ENCODE measurements around the gene LYVE1.

The LYVE1 gene

GRCh38 chr11:10592331-10592730 is 23.9 kb upstream of the LYVE1 start:
- no peak for DNase-seq (ENCODE audit: low read depth, low spot score)

DNA sequence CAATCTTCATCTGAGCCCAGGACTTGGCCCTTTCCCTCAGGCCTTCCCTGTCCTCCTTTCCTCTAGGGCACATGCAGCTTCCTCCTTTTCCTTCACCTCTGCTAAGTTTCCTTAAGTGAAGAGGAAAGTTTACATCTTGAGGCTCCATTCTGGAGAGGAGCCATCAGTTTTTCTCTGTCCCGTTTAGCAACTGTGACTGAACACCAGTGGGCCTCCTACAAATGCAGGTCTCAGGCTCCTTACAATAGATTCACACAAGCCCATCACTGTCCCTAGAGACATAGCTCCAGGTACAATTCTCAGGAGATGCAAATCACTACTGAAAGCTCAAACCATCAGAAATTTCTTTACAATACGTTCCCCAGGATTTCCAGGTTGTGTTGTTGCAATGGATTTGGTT is 23.3 kb upstream of the LYVE1 start:
- no peak for DNase-seq (ENCODE audit: low read depth, low spot score)

- DNase-seq (ENCODE audit: low read depth, low spot score): no peak
These were observed 21.9 kb upstream of the LYVE1 start for GRCh38 chr11:10590218-10590915.

- DNase-seq (ENCODE audit: low read depth, low spot score): no peak
These were observed 20.4 kb upstream of the LYVE1 start for GRCh38 chr11:10588904-10589303.

DNA sequence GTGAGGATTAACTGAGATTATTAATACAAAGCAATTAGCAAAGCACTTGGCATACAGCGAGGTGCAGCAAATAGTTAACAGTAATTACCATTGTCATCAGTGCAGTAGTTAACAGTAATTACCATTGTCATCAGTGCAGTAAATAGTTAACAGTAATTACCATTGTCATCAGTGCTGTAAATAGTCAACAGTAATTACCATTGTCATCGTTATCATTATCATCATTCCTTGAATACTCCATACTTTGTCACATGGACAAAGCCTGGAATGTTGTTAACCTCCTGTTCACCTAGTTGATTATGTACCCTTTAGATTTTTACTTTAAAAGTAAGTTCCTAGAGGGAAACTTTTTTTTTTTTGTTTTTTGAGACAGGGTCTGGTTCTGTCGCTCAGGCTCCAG is 19.5 kb upstream of the LYVE1 start:
- DNase-seq (ENCODE audit: low read depth, low spot score): no peak

DNA sequence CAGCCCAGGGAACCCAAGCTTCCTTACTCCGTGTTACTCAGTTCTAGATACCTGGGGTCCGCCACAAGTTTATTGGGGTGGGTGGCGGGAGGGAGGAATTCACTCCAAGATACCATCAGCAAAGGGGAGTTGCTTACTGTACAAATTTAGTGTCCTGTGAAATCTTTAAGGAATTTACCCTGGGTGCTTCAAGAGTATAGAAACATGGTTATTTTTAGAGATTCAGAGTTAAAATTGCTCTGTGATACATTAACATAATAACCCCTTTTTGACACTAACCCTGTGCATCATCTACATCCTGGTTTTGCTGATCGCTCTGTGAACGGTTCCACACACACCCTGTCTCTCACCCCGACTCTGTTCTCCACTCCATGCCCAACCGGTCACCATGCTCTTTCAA is 18.9 kb upstream of the LYVE1 start:
- DNase-seq (ENCODE audit: low read depth, low spot score): no peak

- no peak for DNase-seq (ENCODE audit: low read depth, low spot score)
These were observed 15.6 kb upstream of the LYVE1 start for GRCh38 chr11:10584071-10584501.

DNA sequence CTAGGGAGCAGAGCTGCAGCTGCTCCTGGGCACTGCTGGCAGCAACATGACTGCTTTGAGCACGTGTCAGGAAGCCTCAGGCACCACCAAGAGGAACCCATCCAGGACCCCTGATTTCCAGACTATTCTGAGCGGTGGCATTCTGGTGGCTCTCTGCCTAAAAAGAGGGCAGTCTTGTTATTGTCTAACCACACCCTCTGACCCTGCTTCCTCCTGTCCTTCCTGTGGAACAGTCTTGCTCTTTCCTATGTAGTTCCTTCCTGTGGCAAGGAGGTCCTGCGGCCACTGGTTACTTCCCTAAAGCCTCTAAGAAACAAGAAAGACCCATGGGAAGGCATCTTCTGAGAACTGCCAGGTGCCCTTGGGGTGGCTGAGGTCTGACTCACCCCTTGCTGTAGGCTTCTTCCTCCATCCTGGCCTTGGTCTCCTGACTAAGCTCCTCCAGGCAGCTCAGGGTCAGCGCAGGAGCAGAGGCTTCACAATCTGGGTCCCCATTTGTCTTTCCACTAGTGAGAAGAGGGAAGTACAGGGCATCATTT is 13.1 kb upstream of the LYVE1 start:
- no peak for DNase-seq (ENCODE audit: low read depth, low spot score)

DNA sequence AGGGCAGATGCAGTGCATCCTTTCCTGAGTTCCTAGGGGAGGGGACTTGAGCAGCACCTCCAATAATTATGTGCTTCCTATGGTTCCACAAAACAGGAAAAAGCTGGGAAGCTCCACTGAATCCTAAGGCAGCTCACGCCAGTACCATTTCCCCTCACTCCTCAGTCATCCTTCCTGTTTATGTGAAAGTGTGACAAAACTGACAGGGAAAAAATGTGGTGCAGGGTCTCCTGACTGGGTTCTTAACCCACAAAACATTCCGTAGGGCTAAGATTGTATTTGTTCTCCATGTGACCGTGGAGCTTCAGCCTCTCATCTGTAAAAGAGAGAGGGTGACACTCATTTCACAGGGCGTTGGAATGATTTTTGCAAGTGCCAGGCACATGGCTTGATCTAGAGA is 12.2 kb upstream of the LYVE1 start:
- no peak for DNase-seq (ENCODE audit: low read depth, low spot score)

DNA sequence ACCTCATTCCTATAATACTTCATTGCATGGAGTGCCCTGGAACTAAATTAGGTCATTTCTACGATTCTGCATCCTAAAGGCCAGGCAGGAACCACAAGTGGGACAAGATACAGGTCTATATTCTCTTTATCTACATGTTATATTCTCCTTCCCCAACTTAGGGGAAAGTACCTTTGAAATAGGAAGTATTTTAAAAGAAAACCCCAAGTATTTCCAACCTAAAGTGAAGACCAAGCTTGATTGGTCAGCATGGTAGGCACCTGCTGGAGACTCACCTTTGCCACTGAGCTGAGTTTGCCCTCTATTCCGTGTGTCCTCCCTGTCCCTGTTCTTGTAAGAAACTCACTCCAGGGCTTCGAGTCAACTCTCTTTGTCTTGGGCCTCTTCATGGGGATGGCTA is 11.2 kb upstream of the LYVE1 start:
- no peak for DNase-seq (ENCODE audit: low read depth, low spot score)

DNA sequence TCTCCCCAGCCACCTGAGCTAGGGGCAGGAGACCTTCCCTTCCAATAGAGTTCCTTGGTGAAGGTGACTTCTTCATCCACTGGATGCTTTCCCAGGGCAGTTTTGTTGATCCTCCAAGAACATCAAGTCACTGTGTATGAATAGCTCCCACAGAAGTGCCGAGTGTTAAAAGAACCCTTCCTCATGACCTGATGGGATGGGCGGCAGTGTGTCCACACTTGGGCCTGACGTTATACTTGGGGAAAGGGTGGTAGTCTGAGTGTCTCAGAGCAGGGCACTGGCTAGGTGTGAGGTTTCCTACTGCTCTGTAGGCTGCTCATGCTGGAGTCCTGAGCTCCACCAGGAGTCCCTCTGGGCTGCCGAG is 7.6 kb upstream of the LYVE1 start:
- DNase-seq (ENCODE audit: low read depth, low spot score): no peak

GRCh38 chr11:10575346-10576034 is 7.0 kb upstream of the LYVE1 start:
- no peak for DNase-seq (ENCODE audit: low read depth, low spot score)

GRCh38 chr11:10573556-10573955 is 5.1 kb upstream of the LYVE1 start:
- DNase-seq (ENCODE audit: low read depth, low spot score): no peak

- DNase-seq (ENCODE audit: low read depth, low spot score): no peak
These were observed 4.6 kb upstream of the LYVE1 start for GRCh38 chr11:10573028-10573427.

GRCh38 chr11:10572533-10572932 is 4.1 kb upstream of the LYVE1 start:
- no peak for DNase-seq (ENCODE audit: low read depth, low spot score)

- no peak for DNase-seq (ENCODE audit: low read depth, low spot score)
These were observed 1.0 kb downstream of the LYVE1 start for GRCh38 chr11:10567446-10567845.

- no peak for DNase-seq (ENCODE audit: low read depth, low spot score)
These were observed 2.1 kb downstream of the LYVE1 start for GRCh38 chr11:10566257-10566957.

GRCh38 chr11:10565493-10565892 is 3.0 kb downstream of the LYVE1 start:
- no peak for DNase-seq (ENCODE audit: low read depth, low spot score)

GRCh38 chr11:10564696-10565318 is 3.7 kb downstream of the LYVE1 start:
- DNase-seq (ENCODE audit: low read depth, low spot score): no peak

- DNase-seq (ENCODE audit: low read depth, low spot score): no peak
These were observed 4.4 kb downstream of the LYVE1 start for GRCh38 chr11:10564030-10564429.

GRCh38 chr11:10561947-10562346 is 6.5 kb downstream of the LYVE1 start:
- no peak for DNase-seq (ENCODE audit: low read depth, low spot score)

Data from activated CD4-positive, CD25-positive, alpha-beta regulatory T cell treated with anti-CD3 and anti-CD28 coated beads, Interleukin-2, amount 50 U/mL, for 16 hours (primary cell).